Smooth muscle cell (in vitro differentiated cells): ENCODE results near the gene CYP2W1. TPM values are rescaled to one million over a fixed set of nuclear protein-coding genes. Genes with fewer than 3 reads are reported as not detected.

Source experiments
- DNase-seq: peaks from one replicate; lab custom pipeline; 2025; ENCODE audit not compliant: unreplicated experiment; lab: John Stamatoyannopoulos, UW
- H2AFZ ChIP-seq: fragments of 200-600 bp; sonication (generic); 2 replicates; pipeline ENCODE4 v1.6.0; 2016; ENCODE audit warnings: antibody characterized with exemption, low read depth, mild to moderate bottlenecking
- H3F3A ChIP-seq: fragments of 200-600 bp; sonication (generic); 2 replicates; pipeline ENCODE4 v1.6.0; 2017; ENCODE audit warnings: antibody characterized with exemption, low read depth
- H3K27ac ChIP-seq: fragments of 200-600 bp; sonication (generic); 2 replicates; pipeline ENCODE4 v1.5.1; 2016; ENCODE audit warnings: low read depth, mild to moderate bottlenecking
- H3K27me3 ChIP-seq: fragments of 200-600 bp; sonication (generic); 2 replicates; pipeline ENCODE4 v1.6.1; 2016; ENCODE audit warnings: low read depth, mild to moderate bottlenecking
- H3K36me3 ChIP-seq: fragments of 200-600 bp; sonication (generic); 2 replicates; pipeline ENCODE4 v1.5.1; 2016; ENCODE audit warnings: low read depth
- H3K4me1 ChIP-seq: fragments of 200-600 bp; sonication (generic); 2 replicates; pipeline ENCODE4 v1.5.1; 2016; ENCODE audit warnings: low read depth
- H3K4me2 ChIP-seq: fragments of 200-600 bp; sonication (generic); 2 replicates; pipeline ENCODE4 v1.6.0; 2016; ENCODE audit warnings: mild to moderate bottlenecking
- H3K4me3 ChIP-seq: fragments of 200-600 bp; sonication (generic); 2 replicates; pipeline ENCODE4 v1.5.1; 2016; ENCODE audit warnings: mild to moderate bottlenecking
- H3K79me2 ChIP-seq: fragments of 200-600 bp; sonication (generic); 2 replicates; pipeline ENCODE4 v1.6.0; 2016; ENCODE audit warnings: low read depth, mild to moderate bottlenecking
- H3K9ac ChIP-seq: fragments of 200-600 bp; sonication (generic); 2 replicates; pipeline ENCODE4 v1.6.0; 2016; ENCODE audit warnings: low read depth
- H3K9me3 ChIP-seq: fragments of 200-600 bp; sonication (generic); replicated peaks from 2 replicates; pipeline ENCODE4 v1.5.1; 2016; ENCODE audit warnings: low read depth
- H4K20me1 ChIP-seq: fragments of 200-600 bp; sonication (generic); 2 replicates; pipeline ENCODE4 v1.6.0; 2016; ENCODE audit warnings: low read depth
- WGBS: methylation state at CpG from one replicate; pipeline ENCODE4 v1.1.7; 2016; ENCODE audit warnings: low lambda C conversion rate; 5-methylcytosine and 5-hydroxymethylcytosine counted together
- polyA plus RNA-seq: library from polyadenylated mRNA; unstranded; fragments of >200 nt; fragmentation: Nextera tagmentation; extraction: Ambion mirVana; gene quantifications from 2 replicates; pipeline ENCODE4 v1.2.1, GENCODE V29; 2016
- total RNA-seq: library from RNA; depleted of rRNA; stranded (reverse); fragments of >200 nt; gene quantifications from 2 replicates; pipeline ENCODE4 v1.2.3, GENCODE V29; 2014
- TF ChIP-seq, protein P1 (sequence below): fragments of 200-600 bp; sonication (generic); IDR thresholded peaks from 2 replicates; pipeline ENCODE4 v1.5.1; 2017; ENCODE audit warnings: borderline replicate concordance, mild to moderate bottlenecking, antibody characterized with exemption; ENCODE audit not compliant: insufficient read depth, poor library complexity, severe bottlenecking

Gene CYP2W1
- total and polyA plus RNA-seq, 2 experiments from 2014 or later: not detected

DNA sequence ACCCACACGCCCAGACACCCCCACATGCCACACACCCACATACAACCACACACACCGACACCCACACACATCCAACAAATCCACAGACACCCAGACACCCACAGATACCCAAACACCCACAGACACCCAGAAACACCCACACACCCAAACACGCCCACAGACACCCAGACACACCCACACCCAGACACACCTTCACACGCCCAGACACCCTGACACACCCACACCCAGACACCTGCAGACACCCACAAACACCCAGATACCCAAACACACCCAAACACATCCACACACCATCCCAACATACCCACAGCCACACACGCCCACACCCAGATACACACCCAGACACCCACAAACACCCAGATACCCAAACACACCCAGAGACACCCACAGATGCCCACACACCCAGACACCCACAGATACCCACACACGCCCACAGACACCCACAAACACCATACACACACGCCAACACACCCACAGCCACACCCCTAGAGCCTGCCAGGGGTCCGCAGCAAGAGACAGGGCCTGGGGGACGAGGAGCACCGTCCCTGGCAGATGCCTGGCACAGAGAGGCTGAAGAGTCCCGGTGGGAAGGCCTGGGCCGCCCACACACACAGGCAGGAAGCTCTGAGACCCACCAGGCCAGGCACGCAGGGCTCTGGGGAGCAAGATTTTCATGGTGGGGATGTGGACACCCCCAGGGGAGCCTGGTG is 28.5 kb downstream of the CYP2W1 start:
- Histone ChIP-seq H3K4me3 (no peak overlapping the region), H3K79me2 (no peaks in the 10 kb centered on the region), H4K20me1 (peaks cover 70% of the 10 kb centered on the region), H3K27ac (no peak overlapping the region), H3K36me3 (no peaks in the 10 kb centered on the region), H3K4me2 (no peak overlapping the region), H3K27me3 (no peaks in the 10 kb centered on the region), H3K9me3 (no peaks in the 10 kb centered on the region), H2AFZ (no peak overlapping the region), H3F3A (no peaks in the 10 kb centered on the region), H3K4me1 (no peaks in the 10 kb centered on the region), H3K9ac (no peak overlapping the region)
- TF ChIP-seq, protein P1, sequence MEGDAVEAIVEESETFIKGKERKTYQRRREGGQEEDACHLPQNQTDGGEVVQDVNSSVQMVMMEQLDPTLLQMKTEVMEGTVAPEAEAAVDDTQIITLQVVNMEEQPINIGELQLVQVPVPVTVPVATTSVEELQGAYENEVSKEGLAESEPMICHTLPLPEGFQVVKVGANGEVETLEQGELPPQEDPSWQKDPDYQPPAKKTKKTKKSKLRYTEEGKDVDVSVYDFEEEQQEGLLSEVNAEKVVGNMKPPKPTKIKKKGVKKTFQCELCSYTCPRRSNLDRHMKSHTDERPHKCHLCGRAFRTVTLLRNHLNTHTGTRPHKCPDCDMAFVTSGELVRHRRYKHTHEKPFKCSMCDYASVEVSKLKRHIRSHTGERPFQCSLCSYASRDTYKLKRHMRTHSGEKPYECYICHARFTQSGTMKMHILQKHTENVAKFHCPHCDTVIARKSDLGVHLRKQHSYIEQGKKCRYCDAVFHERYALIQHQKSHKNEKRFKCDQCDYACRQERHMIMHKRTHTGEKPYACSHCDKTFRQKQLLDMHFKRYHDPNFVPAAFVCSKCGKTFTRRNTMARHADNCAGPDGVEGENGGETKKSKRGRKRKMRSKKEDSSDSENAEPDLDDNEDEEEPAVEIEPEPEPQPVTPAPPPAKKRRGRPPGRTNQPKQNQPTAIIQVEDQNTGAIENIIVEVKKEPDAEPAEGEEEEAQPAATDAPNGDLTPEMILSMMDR: no peak
- 87% methylated on average over 10 of the region's 13 CpGs for WGBS
- DNase-seq: no peak

DNA sequence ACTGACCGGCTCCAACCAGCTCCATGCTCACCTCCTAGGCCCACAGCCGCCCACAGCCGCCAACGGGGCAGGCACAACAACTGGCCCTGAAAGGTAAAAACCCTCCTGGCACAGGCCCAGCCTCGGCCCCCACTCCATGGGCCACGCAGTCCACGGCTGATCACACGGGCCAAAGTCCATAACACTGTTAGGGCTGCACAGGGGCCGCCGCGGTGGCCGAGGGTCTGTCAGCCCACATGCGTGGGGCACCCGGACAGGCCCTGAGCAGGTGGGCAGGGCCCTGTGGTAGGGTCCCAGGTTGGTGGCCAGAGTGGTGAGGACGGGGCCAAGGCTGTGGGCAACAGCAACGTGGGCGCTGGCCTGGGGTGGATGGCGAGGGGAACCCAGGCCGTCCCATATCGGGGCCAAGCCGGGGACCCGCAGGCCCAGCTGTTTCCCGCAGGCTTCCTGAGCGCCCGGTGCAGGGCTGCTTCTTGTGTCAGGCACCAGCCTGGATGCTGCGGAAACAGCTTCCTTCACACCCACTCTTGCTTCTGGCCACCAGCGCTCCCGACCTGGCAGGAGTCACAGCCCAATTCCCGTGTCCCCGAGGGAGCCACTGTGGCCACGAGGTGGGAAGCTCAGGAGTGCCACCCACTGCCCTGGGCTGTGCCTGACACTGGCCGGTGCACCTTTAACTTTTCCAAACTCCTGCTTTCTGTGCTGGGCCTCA is 29.2 kb downstream of the CYP2W1 start:
- Histone ChIP-seq H3K9ac (no peak overlapping the region), H3K27me3 (no peaks in the 10 kb centered on the region), H3K9me3 (no peaks in the 10 kb centered on the region), H3K4me3 (no peak overlapping the region), H3K36me3 (no peaks in the 10 kb centered on the region), H4K20me1 (peaks cover 70% of the 10 kb centered on the region), H3K27ac (no peak overlapping the region), H3F3A (no peaks in the 10 kb centered on the region), H3K4me1 (no peaks in the 10 kb centered on the region), H3K79me2 (no peaks in the 10 kb centered on the region), H2AFZ (no peak overlapping the region), H3K4me2 (no peak overlapping the region)
- DNase-seq: no peak
- TF ChIP-seq, protein P1: no peak
- WGBS: 92% methylated on average over 32 of the region's 32 CpGs

DNA sequence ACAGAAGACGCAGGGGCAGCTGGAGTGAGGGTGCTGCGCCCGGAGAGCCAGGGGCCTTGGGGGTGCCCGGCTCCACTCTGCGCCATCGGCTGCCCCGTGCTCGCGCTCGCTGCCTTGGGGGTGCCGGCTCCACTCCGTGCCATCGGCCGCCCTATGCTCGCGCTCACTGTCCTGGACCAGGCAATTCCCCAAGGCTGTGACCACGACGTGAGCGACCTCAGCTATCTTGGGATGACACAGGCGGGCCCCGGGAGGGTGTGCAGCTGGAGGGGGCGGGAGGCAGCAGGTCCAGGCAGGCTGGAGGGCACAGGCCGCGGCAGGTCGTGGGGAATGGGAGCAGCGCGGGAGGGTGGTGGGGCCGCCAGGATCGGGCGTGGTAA is 29.7 kb downstream of the CYP2W1 start:
- no peak overlapping the region for H2AFZ ChIP-seq
- peaks cover 70% of the 10 kb centered on the region for H4K20me1 ChIP-seq
- TF ChIP-seq, protein P1: no peak
- no peaks in the 10 kb centered on the region for H3K27me3 ChIP-seq
- H3K36me3 ChIP-seq: no peaks in the 10 kb centered on the region
- no peak overlapping the region for H3K9ac ChIP-seq
- H3K4me1 ChIP-seq: no peaks in the 10 kb centered on the region
- no peak overlapping the region for H3K4me3 ChIP-seq
- H3F3A ChIP-seq: no peaks in the 10 kb centered on the region
- no peaks in the 10 kb centered on the region for H3K79me2 ChIP-seq
- 89% methylated on average over 20 of the region's 30 CpGs for WGBS
- H3K27ac ChIP-seq: no peak overlapping the region
- H3K9me3 ChIP-seq: no peaks in the 10 kb centered on the region
- no peak overlapping the region for H3K4me2 ChIP-seq
- DNase-seq: no peak

DNA sequence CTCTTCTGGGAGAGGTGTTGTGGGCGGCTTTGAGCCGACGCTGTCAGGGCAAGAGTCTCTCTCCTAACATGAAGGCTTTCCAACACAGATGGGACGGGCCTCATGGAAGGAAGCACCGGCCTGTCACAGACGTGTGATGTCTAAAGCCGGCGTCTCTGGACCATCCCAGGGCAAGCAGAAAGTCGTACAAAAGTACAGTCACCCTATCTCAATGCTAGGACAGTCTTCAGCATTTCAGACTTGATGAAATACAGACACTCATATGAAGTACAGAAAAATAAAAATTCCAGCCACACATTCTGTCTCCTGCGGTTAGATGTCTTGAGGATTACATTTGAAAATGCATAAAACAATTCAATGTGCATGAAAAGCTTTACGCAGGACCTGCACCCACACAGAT is 30.6 kb downstream of the CYP2W1 start:
- Histone ChIP-seq H3K27me3 (no peaks in the 10 kb centered on the region), H3K4me1 (no peaks in the 10 kb centered on the region), H3K79me2 (no peaks in the 10 kb centered on the region), H3K4me3 (no peak overlapping the region), H2AFZ (no peak overlapping the region), H3F3A (no peaks in the 10 kb centered on the region), H3K9ac (no peak overlapping the region), H3K27ac (peak overlapping the region; percentile 13), H3K36me3 (no peaks in the 10 kb centered on the region), H3K4me2 (no peak overlapping the region), H4K20me1 (peaks cover 78% of the 10 kb centered on the region), H3K9me3 (no peaks in the 10 kb centered on the region)
- no peak for DNase-seq
- 49% methylated on average over 11 of the region's 11 CpGs for WGBS
- TF ChIP-seq, protein P1: no peak
